Midbrain (tissue), 1 donor: Measurements from ENCODE around the gene CBLN3.

Experiments
- DNase-seq: peaks from one replicate; lab custom pipeline; 2025; lab: John Stamatoyannopoulos, UW

CBLN3 gene

DNA sequence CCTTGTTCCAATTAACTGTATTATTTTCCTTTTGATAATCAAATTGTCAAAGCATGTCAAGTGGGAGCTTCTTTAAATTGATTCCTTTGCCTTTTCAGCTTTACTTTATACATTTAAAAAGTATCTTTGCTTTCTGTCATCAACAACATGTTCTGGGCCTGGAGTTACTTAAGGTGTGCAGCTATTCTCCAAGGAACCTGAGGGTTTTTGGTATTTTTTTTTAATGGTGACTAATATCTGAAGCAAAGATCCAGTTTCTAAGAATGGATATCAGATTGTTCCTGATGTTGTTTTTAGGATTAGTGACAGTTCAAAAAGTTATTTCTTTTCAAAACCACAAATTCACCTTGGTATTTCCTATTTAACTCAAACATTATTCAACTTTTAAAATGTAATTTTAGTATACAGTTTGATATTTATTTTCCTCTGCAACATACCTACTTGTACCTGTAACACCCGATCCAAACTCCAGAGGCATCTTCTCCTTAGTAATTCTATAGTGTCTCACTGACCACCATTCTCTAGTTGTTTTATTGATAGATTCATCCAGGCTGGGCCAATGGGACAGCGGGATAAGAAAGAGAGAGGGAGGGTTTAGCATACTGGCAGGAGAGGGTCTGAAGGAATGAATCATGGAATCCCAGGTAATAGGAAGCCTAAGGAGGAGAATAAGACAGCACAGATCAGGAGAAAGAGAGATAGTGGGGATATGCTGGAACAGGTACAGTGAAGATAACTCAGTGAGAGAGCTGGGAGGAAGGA is 3.1 kb downstream of the CBLN3 start:
- DNase-seq: no peak

GRCh38 chr14:24425704-24426103 is 3.8 kb downstream of the CBLN3 start:
- DNase-seq: no peak

DNA sequence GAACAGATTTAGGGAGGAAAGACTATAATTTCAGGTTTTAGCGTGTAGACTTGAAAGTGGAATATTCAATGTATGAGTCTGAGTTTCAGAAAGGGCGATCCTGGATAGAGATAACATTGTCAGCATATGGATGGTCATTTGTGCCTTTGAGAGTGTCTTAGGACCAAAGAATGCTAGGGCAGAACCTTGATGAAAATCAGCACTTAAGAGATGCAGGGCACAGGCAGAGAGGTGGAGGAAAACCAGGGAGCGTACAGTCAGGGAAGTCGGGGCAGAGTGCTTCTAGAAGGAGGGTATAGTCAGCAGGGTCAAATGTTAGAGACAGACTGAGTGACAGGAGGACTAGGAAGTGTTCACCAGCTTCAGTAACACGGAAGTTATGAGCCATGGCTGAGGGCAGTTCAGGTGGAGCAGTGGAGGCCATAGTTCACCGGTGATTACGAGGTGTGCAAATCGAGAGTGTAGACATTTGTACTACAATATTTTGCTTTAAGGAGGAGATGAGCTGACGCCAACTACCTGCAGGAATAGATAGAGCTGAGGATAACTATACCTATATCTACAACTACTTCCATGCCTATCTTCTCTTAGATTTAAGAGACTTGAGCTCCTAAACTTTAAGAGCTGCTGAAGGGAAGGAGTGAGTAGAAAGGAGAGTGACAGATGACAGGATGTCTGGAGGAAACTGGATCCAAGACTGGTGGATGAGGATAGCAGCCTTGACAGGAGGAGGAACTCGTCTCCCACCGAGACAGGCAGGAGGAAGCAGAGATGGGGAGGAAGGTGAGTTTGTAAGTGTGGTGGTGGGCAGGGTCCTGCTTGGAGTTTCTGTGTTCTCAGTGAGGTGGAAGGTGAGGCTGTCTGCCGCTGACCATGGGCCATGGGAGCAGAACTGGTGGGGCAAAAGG is 6.5 kb downstream of the CBLN3 start:
- DNase-seq: no peak

DNA sequence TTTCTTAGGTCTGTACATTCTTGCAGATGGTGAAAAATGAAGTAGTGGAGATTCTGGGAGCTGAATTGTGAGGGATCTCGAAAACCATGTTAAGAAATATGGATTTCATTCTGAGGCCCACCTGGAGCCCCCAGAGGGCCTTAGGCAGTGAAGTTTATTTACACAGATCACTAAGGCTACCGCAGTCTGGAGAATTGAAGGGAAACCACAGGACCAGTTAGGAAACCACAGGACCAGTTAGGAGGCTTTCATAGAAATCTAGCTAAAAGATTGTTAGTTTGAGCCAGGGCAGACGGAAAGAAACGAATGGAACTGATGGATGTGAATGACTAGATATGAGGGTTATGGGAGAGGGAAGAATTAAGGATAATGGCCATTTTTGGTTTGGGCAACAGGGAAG is 7.2 kb downstream of the CBLN3 start:
- DNase-seq: no peak

- no peak for DNase-seq
Observed at GRCh38 chr14:24418492-24418873, 11.0 kb downstream of the CBLN3 start.

- no peak for DNase-seq
Observed at GRCh38 chr14:24417832-24418491, 11.5 kb downstream of the CBLN3 start.

DNA sequence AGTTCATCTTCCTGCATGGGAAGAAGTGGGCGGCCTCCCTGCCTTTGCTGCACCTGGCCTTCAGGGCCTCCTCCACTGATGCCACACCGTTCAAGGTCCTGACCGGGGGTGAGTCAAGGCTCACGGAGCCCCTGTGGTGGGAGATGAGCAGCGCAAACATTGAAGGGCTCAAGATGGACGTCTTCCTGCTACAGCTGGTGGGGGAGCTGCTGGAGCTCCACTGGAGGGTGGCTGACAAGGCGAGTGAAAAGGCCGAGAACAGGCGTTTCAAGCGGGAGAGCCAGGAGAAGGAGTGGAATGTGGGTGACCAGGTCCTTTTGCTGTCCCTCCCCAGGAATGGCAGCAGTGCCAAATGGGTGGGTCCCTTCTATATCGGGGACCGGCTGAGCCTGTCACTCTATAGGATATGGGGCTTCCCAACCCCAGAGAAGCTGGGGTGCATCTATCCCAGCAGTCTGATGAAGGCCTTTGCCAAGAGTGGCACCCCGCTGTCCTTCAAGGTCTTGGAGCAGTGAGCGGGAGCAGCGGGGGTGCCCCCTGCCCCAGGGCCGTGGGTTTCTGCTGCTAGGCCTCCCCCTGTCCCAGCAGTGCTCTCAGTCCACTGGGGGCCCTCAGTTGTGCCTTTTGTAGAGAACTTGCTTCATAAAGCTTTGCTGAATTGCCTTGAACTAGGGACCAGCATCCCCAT is 12.4 kb downstream of the CBLN3 start:
- no peak for DNase-seq

DNA sequence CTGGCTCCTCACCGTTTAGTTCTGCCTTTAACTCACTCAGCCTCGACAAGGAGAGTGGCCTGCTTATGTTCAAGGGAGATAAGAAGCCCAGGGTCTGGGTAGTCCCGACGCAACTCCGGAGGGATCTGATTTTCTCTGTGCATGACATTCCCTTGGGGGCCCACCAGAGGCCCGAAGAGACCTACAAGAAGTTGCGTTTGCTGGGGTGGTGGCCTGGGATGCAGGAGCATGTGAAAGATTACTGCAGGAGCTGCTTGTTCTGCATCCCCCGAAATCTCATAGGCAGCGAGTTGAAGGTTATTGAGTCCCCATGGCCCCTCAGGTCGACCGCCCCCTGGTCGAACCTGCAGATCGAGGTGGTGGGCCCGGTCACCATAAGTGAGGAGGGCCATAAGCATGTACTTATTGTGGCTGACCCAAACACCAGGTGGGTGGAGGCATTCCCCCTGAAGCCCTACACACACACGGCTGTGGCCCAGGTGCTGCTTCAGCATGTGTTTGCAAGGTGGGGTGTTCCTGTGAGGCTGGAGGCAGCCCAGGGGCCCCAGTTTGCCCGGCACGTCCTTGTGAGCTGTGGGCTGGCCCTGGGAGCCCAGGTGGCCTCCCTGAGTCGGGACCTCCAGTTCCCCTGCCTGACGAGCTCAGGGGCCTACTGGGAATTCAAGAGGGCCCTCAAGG is 13.1 kb downstream of the CBLN3 start:
- no peak for DNase-seq

- no peak for DNase-seq
Observed at GRCh38 chr14:24415421-24416253, 13.8 kb downstream of the CBLN3 start.

DNA sequence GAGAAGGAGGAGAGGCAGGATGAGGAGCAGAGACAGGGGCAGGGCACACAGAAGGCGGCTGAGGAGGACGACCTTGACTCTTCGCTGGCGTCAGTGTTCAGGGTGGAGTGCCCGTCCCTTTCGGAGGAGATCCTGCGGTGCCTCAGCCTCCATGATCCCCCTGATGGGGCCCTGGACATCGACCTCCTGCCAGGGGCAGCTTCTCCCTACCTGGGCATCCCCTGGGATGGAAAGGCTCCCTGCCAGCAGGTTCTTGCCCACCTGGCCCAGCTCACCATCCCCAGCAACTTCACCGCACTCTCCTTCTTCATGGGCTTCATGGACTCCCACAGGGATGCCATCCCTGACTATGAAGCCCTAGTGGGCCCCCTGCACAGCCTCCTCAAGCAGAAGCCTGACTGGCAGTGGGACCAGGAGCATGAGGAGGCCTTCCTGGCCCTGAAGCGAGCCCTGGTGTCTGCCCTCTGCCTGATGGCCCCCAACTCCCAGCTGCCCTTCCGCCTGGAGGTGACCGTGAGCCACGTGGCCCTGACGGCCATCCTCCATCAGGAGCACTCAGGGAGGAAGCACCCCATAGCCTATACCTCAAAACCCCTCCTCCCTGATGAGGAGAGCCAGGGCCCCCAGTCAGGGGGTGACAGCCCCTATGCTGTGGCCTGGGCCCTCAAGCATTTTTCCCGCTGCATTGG is 14.6 kb downstream of the CBLN3 start:
- no peak for DNase-seq

GRCh38 chr14:24414077-24414476 is 15.4 kb downstream of the CBLN3 start:
- DNase-seq: no peak

DNA sequence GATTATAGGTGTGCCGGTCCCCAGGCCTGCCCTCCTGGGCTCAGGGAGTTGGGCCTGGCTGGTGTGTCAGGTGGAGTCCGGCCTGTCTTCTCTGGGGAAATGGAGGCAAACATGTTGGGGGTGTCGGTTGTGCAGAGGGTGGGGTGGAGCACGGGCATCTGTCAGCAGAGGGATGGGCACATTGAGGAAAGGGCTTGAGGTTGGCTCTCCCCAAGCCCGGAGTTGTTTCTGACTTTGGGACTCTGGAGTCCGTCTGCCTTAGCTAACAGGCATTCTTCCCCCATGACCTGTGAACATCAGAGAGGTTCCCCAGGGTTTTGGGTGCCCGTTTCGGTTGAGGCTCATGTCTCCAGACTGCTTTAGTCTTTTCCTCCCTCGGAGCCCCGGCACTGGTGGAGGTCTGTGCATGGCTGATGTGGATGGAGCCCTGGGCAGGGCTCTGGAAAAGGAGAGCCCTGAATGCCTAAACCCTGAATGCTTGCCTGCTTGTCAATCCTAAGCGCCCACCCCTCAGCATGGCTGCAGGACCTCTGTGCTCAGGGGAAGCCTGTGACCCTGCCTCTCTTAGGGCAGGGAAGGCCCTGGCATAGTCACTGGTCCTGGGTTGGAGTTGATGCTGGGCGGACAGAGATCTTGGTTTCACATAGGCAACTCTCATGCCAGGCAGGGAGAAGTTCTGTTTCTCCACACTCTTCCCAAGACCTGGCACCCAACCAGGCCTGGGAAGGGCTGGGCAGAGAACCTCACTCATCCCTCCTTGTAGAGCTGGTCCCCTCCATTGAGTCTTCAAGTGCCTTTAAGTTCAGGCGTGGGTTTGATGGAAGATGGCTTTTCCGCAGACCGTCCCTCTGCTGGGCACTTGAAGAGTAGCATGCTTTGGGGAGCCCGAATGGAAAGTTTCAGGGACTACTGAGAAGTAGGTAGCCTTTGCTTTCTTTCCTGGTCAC is 17.8 kb downstream of the CBLN3 start:
- DNase-seq: no peak

DNA sequence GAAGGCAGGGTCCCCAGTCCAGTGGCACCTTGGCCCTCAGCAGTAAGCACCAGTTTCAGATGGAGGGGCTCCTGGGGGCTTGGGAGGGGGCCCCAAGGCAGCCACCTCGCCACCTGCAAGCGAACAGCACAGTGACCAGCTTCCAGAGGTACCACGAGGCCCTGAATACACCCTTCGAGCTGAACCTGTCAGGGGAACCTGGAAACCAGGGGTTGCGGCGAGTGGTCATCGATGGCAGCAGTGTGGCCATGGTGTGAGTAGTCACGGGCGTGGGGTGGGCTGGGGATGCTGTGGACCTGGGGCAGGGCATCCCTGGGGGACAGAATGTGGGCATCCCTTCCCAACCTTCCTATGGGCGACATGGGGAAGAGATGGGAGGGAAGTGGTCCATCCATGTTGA is 19.5 kb downstream of the CBLN3 start:
- no peak for DNase-seq

- no peak for DNase-seq
Observed at GRCh38 chr14:24409192-24409591, 20.3 kb downstream of the CBLN3 start.

GRCh38 chr14:24408764-24409163 is 20.7 kb downstream of the CBLN3 start:
- no peak for DNase-seq

DNA sequence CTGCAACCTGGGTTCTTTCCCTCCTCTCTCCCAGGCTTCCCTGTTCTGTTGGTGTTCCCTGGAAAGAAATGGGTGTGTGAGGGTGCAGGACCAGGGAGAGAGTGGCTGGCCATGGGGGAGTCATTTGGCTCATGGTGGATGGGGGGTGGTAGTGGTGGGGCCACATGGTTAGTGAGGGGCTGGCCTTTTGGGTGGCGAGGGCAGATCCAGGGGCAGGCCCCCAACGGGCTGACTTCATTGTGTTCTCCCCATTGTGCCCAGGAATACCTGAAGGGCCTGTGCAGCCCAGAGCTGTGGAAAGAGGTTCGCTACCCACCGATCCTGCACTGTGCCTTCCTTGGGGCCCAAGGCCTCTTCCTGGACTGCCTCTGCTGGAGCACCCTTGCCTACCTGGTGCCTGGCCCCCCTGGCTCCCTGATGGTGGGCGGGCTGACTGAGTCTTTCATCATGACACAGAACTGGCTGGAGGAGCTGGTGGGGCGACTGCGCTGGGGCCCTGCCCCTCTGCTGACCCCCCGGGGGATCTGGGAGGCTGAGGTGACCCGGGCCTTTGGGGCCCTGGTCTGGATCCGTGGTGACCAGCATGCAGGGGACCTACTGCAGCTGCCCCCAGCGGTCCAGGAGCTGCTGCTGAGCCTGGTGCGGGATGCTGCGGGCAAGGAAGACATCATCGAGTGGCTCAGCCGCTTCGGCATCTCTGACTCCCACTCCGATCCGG is 21.7 kb downstream of the CBLN3 start:
- no peak for DNase-seq

- no peak for DNase-seq
Observed at GRCh38 chr14:24406416-24406815, 23.1 kb downstream of the CBLN3 start.

GRCh38 chr14:24404814-24405213 is 24.7 kb downstream of the CBLN3 start:
- DNase-seq: no peak
